ENCODE measurements around the gene ANXA5. TPM values are rescaled to one million over a fixed set of nuclear protein-coding genes. Genes with fewer than 3 reads are reported as not detected.

The ANXA5 gene
- total and polyA plus RNA-seq, 3 donors from 2014 or later, result 193 to 264 (median 250) TPM

GRCh38 chr4:121714548-121714947 is 17.8 kb upstream of the ANXA5 start:
- no peak for DNase-seq
- H3K27ac ChIP-seq, result no peak overlapping the region
- 74 to 89% methylated on average over 4 of the region's 4 CpGs for whole genome bisulfite sequencing, 2 donors
- H3K36me3 ChIP-seq (ENCODE audit: low read depth, missing control alignments), result no peaks in the 10 kb centered on the region
- H3K4me3 ChIP-seq, result no peak overlapping the region
- H3K4me1 ChIP-seq, result peaks cover 19% of the 10 kb centered on the region
- no peaks in the 10 kb centered on the region for H3K9me3 ChIP-seq
- TF ChIP-seq, protein P1, sequence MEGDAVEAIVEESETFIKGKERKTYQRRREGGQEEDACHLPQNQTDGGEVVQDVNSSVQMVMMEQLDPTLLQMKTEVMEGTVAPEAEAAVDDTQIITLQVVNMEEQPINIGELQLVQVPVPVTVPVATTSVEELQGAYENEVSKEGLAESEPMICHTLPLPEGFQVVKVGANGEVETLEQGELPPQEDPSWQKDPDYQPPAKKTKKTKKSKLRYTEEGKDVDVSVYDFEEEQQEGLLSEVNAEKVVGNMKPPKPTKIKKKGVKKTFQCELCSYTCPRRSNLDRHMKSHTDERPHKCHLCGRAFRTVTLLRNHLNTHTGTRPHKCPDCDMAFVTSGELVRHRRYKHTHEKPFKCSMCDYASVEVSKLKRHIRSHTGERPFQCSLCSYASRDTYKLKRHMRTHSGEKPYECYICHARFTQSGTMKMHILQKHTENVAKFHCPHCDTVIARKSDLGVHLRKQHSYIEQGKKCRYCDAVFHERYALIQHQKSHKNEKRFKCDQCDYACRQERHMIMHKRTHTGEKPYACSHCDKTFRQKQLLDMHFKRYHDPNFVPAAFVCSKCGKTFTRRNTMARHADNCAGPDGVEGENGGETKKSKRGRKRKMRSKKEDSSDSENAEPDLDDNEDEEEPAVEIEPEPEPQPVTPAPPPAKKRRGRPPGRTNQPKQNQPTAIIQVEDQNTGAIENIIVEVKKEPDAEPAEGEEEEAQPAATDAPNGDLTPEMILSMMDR (IDR thresholded peaks at IDR 0.05), result no peak
- no peak for TF ChIP-seq POLR2A (IDR thresholded peaks at IDR 0.05)
- H3K27me3 ChIP-seq, result no peaks in the 10 kb centered on the region
- intact Hi-C loops (cut with DNase I; ENCODE audit: low total_unique reads), result no loop called here

DNA sequence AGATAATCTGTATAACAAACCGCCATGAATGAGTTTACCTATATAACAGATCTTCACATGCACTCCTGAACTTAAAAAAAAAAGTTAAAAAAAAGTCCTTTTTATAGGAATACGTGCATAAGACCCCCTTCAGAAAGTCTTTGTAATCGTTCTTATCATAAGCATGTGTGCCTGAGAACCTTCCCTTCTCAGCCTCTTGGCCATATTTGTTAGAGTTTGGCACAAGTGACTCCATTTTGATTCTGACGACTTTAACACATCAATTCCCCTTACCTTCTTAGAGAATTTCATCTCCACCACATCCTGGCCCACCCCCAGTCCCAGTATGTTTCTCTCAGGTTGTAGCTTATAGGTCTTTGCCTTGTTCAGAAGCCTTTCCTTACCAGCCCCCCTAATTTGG is 16.0 kb upstream of the ANXA5 start:
- intact Hi-C loops (cut with DNase I; ENCODE audit: low total_unique reads), result no loop called here
- Histone ChIP-seq H3K4me3 (no peak overlapping the region), H3K36me3 (ENCODE audit: low read depth, missing control alignments) (no peaks in the 10 kb centered on the region), H3K27ac (peak overlapping the region in 1 of 2 donors; percentile 84), H3K9me3 (no peaks in the 10 kb centered on the region), H3K4me1 (peaks cover 19% of the 10 kb centered on the region), H3K27me3 (no peaks in the 10 kb centered on the region)
- no peak for DNase-seq
- WGBS, 2 donors, result 71 to 84% methylated on average over 4 of the region's 4 CpGs
- TF ChIP-seq, protein P1 (IDR thresholded peaks at IDR 0.05), result no peak
- no peak for TF ChIP-seq POLR2A (IDR thresholded peaks at IDR 0.05)

- WGBS, 2 donors, result 36 to 37% methylated on average over 7 of the region's 7 CpGs
- no peaks in the 10 kb centered on the region for H3K36me3 ChIP-seq (ENCODE audit: low read depth, missing control alignments)
Observed at GRCh38 chr4:121712001-121712651, 15.3 kb upstream of the ANXA5 start.

GRCh38 chr4:121711263-121712000 is 14.7 kb upstream of the ANXA5 start:
- peaks cover 19% of the 10 kb centered on the region for H3K4me1 ChIP-seq
- intact Hi-C loops (cut with DNase I; ENCODE audit: low total_unique reads), result no loop called here
- no peaks in the 10 kb centered on the region for H3K27me3 ChIP-seq
- peak; percentile 86 for DNase-seq
- TF ChIP-seq POLR2A (IDR thresholded peaks at IDR 0.05), result no peak
- TF ChIP-seq, protein P1 (IDR thresholded peaks at IDR 0.05), result no peak
- peak overlapping the region in 1 of 2 donors; percentile 18 for H3K4me3 ChIP-seq
- peak overlapping the region; percentile 80 to 84 for H3K27ac ChIP-seq
- 2% methylated on average over 18 of the region's 18 CpGs for WGBS, 2 donors
- H3K9me3 ChIP-seq, result no peaks in the 10 kb centered on the region
- H3K36me3 ChIP-seq (ENCODE audit: low read depth, missing control alignments), result no peaks in the 10 kb centered on the region

More at GRCh38 chr4:121712001-121712651, 15.3 kb upstream of the ANXA5 start:
- peak overlapping the region in 1 of 2 donors; percentile 18 for H3K4me3 ChIP-seq
- peaks cover 19% of the 10 kb centered on the region for H3K4me1 ChIP-seq
- no peaks in the 10 kb centered on the region for H3K9me3 ChIP-seq
- H3K27me3 ChIP-seq, result no peaks in the 10 kb centered on the region
- no peak for DNase-seq
- TF ChIP-seq POLR2A (IDR thresholded peaks at IDR 0.05), result no peak
- TF ChIP-seq, protein P1 (IDR thresholded peaks at IDR 0.05), result no peak
- H3K27ac ChIP-seq, result peak overlapping the region; percentile 80 to 84
- intact Hi-C loops (cut with DNase I; ENCODE audit: low total_unique reads), result no loop called here
